Hematopoietic multipotent progenitor cell treated with erythropoietin and hydrocortisone succinate and interleukin-3 and kit ligand, for 17 days (in vitro differentiated cells): ENCODE measurements around the gene CNTN2.
A peak's percentile ranks its signal among the peaks of the same experiment; 100 is the strongest.

ENCODE experiments used
- DNase-seq: peaks from one replicate; pipeline ENCODE4 v3.0.0-alpha.2; 2015; ENCODE audit warnings: low spot score

The CNTN2 gene

GRCh38 chr1:205074084-205074483 is 31.1 kb downstream of the CNTN2 start:
- DNase-seq = no peak

DNA sequence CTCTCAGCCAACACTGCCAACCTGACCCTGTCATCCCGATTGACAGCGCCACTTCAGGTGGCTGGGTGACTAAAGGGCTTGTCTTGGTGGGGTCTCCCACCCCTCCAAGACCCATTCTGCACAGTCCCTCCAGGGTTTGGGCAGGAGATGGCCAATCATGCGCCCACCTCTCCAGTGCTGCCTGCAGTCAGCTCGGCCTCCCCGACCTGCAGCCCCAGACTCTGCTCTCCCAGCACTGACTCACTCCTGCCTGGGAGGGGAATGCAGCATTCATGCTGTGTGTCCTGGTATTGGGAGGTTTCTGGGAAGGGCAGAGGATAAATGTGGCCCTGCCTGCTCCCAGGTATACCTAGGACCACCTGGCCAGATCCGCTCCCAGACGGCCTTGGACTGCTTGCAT is 31.5 kb downstream of the CNTN2 start:
- no peak for DNase-seq

- DNase-seq = no peak
These were observed 32.7 kb downstream of the CNTN2 start for GRCh38 chr1:205075642-205076155.

GRCh38 chr1:205076245-205076761 is 33.3 kb downstream of the CNTN2 start:
- DNase-seq = no peak

DNA sequence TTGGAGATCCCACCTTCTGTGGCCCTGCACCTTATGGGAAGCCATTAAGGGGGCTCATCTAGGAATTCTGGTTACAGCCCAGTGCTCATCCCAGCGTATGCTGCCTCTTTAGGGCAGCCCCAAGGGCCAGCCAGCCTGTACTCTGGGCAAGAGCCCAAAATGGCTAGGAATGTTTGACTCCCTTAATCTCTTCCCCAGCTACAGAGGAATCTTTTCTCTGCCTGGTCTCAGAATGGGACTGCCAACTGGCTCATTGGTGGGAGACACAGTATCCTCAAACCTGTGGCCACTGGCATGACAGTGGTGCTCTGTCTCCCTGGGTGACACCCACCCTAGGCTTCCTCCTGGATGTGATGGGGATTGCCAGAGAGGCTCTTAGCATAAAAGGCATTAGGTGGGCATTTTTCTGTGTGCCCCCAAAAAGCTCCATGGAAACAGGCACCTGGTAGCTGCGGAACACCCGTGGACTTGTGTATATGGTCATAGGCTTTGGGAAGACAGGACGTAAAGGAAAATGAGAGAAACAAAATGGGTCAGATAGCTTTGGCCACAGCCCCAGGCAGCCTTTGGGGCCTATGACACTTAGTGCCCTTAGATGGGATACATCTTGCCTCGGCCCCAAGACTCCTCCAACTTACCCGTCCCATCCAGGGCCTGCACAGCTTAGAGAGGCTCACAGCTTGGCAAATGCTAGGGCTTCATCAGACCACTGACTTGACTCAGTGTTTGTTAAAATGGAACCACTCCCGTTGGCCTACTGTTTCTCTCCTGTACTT is 34.3 kb downstream of the CNTN2 start:
- DNase-seq = no peak

DNA sequence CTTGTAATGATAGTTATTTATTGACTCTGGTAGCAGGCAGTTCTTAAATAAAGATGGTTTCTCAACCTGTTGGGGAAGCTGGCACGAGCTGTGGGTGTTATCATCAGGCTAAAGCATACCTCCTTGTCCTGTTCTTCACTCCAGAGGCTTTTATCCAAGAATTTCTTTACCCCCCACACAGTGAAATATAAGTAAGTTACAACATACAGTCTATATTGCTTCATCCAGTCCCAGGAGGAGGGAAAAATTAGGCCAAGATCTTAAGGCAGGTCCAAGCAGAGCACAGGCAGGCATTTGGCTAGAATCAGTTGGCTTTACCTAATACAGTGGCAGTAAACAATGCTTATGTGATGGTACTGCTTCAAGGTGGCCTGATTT is 34.9 kb downstream of the CNTN2 start:
- DNase-seq = no peak

DNA sequence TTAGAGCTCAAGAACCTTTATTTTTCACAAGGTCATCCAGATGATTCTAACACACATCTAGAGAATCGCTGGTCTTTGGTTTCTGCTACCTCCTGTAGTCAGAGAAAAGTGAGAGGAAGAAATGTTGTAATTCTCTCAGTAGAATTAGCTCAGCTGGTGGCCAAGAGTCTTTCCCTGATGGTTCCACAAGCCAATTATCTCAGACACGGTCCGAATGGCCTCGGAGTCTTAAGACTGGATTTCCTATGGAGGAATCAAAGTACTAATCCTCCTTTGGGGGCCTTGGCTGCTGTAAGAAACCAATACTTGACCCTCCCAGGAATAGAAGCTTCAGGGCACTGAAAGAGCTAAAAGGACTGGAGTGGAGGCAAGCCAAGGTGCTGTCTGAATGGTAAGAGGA is 39.4 kb downstream of the CNTN2 start:
- no peak for DNase-seq

DNA sequence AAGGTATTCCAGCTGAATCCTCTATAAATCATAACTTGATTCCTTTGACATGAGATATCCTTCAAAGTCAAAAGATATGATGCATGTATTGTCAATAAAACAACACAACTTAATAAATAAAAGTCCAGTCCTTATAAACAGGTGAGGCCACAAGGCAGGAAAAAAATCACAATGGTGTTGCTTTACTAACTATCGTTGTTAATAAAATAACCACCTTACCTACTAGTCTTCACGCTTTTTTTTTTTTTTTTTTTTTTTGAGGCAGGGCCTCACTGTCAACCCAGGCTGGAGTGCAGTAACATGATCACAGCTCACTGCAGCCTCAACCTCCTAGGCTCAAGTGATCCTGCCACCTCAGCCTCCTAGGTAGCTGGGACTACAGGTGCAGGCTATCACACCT is 41.3 kb downstream of the CNTN2 start, which contains the start of gene TMEM81:
Gene TMEM81 (minus strand): TSS at position 101 of the 400 bp plus-strand sequence. CDS start 140 bp downstream, outside the sequence.
- DNase-seq = no peak

DNA sequence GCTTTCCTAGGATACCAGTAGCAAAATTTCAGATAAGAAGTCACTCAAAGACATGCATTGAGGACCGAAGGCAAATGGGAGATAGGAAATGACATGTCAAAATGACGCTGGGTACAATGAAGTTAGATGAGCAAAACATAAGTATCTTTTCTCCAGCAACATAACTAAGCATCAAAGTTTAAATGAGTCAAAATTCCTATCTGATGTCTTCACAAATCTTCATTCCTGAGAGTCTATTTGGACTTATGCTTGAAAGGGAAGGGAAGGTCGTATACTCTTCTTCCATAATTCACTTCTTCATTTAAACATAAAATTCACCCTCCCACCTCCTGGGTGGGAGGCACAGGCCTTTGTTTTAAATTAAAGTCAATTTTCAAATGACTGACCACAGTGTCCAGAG is 45.3 kb downstream of the CNTN2 start:
- DNase-seq = no peak

GRCh38 chr1:205091043-205091740 is 48.2 kb downstream of the CNTN2 start:
- no peak for DNase-seq

- DNase-seq = no peak
These were observed 52.4 kb downstream of the CNTN2 start for GRCh38 chr1:205095422-205095821.

DNA sequence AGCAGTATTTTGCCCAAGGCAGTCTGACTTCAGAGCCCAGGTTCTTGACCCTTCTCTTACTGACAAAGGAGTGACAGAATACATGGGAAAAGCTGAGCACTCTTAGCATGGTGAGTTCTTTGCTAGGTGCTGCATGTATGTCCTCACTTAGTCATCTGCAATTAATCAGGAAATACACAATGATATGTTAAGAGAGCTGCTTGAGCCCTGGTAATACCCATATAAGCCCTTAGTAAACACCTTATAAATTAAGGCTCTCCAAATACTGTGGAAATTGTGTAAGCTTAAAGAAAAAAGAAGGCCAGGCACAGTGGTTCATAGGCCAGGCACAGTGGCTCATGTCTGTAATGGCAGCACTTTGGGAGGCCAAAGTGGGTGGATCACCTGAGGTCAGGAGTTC is 55.2 kb downstream of the CNTN2 start:
- DNase-seq = no peak

- no peak for DNase-seq
These were observed 59.4 kb downstream of the CNTN2 start for GRCh38 chr1:205102404-205102803.

- DNase-seq = no peak
These were observed 64.3 kb downstream of the CNTN2 start for GRCh38 chr1:205107327-205107726.

GRCh38 chr1:205108464-205108863 is 65.5 kb downstream of the CNTN2 start:
- DNase-seq = no peak

- no peak for DNase-seq
These were observed 66.3 kb downstream of the CNTN2 start for GRCh38 chr1:205109269-205109668.

DNA sequence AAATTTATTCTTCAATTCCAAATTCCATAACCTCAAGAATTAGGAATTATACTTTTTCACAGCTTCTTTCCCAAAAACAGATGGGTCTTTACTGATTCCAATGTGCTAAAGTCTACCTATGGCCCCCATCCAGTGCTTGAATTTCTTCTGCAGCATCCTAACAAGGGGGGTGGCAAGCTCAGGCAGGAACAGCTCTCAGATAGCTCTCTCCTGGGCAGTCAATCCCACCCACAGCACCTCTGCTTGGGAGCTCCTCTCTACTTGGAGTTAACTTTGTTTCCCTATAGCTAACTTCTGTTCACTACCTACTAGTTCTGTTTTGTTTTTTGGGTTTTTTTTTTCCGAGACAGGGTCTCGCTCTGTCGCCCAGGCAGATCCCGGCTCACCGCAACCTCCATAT is 66.7 kb downstream of the CNTN2 start:
- no peak for DNase-seq

GRCh38 chr1:205111354-205111753 is 68.3 kb downstream of the CNTN2 start:
- no peak for DNase-seq

DNA sequence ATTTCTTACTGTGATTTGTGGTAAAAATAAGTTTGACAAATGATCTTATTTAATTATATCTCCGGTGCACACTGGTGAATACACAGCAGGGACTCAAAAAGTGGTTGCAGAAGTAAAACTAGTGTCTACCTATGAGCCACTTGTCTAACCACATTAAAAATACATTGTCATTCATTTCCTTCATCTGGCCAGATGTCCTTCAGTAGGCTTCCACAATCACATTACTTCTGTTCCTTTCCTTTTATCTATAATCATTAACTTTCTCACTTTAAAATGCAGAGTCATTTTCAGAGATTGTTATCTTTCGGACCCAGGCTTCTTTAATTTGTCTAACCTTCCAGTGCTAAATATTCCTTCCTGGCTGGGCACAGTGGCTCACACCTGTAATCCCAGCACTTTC is 75.7 kb downstream of the CNTN2 start:
- no peak for DNase-seq

- DNase-seq = peak; percentile 98
These were observed 78.9 kb downstream of the CNTN2 start, which contains the start of gene RBBP5 for GRCh38 chr1:205121660-205122488. Gene RBBP5, minus strand, starts transcription at chr1:205121978. Its CDS starts 105 bp downstream, at chr1:205121873.

DNA sequence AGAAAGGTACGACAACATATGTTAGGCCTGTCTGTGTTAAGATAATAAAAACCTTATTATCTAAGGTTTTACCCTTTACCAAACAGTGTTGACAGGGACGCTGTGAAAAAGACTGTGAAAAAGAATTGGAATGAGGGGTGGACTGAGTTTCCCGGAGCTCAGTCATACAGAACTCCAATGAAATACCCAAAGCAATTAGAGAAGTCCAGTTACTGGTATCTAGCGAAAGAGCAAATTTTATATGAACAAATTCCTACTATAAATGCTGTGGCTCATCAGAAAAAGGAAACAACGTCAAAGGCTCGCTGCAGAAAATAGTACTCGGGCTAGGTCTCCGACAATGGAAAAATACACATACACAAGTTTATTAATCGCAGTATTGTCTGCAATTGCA is 79.5 kb downstream of the CNTN2 start:
- DNase-seq = no peak

- DNase-seq = no peak
These were observed 81.7 kb downstream of the CNTN2 start for GRCh38 chr1:205124726-205125125.
